ENCODE results near the gene CPLX3.
A peak's percentile ranks its signal among the peaks of the same experiment; 100 is the strongest.

The CPLX3 gene

GRCh38 chr15:74786551-74787165 is 39.8 kb upstream of the CPLX3 start:
- TF ChIP-seq, protein P1, sequence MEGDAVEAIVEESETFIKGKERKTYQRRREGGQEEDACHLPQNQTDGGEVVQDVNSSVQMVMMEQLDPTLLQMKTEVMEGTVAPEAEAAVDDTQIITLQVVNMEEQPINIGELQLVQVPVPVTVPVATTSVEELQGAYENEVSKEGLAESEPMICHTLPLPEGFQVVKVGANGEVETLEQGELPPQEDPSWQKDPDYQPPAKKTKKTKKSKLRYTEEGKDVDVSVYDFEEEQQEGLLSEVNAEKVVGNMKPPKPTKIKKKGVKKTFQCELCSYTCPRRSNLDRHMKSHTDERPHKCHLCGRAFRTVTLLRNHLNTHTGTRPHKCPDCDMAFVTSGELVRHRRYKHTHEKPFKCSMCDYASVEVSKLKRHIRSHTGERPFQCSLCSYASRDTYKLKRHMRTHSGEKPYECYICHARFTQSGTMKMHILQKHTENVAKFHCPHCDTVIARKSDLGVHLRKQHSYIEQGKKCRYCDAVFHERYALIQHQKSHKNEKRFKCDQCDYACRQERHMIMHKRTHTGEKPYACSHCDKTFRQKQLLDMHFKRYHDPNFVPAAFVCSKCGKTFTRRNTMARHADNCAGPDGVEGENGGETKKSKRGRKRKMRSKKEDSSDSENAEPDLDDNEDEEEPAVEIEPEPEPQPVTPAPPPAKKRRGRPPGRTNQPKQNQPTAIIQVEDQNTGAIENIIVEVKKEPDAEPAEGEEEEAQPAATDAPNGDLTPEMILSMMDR (conservative IDR thresholded peaks at IDR 0.05) = no peak
- peak overlapping the region; percentile 52; the same call in 1 of the 2 replicates for H3K27ac ChIP-seq

- TF ChIP-seq, protein P1 (conservative IDR thresholded peaks at IDR 0.05) = 0 out of 2 replicates have a peak, but pooled peaks have one; percentile 22
- peak overlapping the region; percentile 52 for H3K27ac ChIP-seq
Observed at GRCh38 chr15:74787251-74788041, 39.0 kb upstream of the CPLX3 start.

DNA sequence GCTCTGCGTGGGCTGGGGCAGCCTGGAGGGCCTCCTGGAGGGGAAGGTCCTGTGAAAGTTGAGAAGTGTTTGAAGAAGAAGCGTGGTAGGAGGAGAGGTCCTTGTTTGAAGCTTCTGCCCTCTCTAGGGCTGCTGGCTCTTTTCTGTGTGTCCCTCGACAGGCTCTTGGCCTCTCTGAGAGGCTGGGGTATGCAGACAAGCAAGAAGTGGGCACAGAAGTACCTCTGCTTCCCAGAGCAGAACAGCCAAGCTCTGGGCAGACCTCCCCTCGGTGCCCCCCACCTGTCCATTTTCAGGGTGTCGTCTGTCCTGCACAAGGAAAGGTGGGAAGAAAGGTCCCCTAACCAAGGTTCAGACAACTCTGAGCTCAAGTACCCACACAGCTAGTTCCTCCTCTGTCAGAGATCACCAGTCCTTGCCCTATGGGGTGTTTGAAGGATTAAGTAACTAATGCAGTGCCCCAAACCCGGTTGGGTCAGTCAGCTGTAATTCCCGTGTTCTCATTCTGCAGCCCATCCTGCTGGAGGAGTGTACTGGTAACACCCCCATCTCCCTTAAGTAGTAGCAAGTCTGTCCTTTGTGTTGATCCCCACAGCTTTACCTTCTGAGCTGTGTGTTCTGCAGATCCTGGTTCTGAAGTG is 38.3 kb upstream of the CPLX3 start:
- H3K27ac ChIP-seq = peak overlapping the region; percentile 52
- TF ChIP-seq, protein P1 (conservative IDR thresholded peaks at IDR 0.05) = no peak

DNA sequence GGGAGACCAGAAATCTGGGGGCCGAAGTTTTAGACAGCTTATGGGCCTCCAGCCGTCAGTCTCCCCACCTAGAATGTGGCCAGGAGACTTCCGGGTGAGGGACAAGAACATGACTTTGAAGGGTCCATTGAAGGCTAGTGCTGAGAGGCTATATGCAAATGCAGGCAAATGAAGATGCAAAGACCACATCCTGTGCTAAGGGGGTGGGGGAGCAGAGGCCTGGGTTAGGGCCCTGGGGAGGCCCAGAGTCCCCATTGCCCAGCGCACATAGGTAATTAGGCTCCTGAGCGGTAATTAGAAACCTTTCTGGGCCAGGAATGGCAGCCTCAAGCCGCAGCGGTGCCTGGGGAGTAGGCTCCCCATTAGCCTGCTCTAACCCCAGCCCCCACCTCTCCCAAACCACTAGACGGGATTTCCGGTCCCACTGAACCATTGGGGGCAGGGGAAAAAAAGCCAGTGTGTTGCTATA is 37.7 kb upstream of the CPLX3 start:
- peak overlapping the region; percentile 52 for H3K27ac ChIP-seq
- TF ChIP-seq, protein P1 (conservative IDR thresholded peaks at IDR 0.05) = no peak

- TF ChIP-seq, protein P1 (conservative IDR thresholded peaks at IDR 0.05) = no peak
- peak overlapping the region; percentile 52 for H3K27ac ChIP-seq
Observed at GRCh38 chr15:74789171-74789631, 37.2 kb upstream of the CPLX3 start.

DNA sequence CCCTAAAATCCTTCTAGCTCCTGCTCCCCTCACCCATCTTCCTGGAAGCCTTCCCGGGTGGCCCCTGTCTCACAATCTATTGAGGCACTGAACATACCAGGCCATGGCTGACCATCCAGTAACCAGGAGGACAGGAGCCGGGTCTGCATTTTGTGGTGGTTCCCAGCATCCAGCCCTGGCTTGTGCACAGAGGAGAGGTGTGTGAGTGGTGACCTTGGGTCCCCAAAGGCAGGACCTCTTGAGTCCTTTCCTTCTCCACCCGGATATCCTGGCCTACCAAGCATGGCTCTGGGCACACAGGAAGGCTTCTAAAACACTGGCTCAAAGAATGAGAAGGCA is 36.7 kb upstream of the CPLX3 start:
- TF ChIP-seq, protein P1 (conservative IDR thresholded peaks at IDR 0.05) = no peak
- peak overlapping the region; percentile 52 for H3K27ac ChIP-seq

All from VCaP (cell line).